ENCODE measurements around the gene TSLP.

Gene TSLP

DNA sequence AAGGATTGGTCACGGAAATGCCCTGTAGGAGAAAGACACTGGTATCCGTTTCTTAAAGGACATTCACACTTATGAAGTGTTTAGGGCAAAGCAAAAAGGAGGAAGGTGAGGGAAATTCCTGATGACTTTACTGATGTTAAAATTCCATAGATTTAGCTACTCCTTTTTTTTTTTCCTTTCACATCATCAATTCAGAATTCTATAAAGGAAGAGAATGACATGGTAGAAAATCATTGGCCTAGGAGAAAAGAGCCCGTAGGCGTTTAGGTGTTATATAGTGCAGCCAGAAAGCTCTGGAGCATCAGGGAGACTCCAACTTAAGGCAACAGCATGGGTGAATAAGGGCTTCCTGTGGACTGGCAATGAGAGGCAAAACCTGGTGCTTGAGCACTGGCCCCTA is at the start of gene TSLP:
Gene TSLP (plus strand): TSS at position 301 of the 400 bp plus-strand sequence. CDS start 178 bp downstream, outside the sequence.
- DNase-seq (ENCODE audit: low read depth in 2 of 2), result no peak

DNA sequence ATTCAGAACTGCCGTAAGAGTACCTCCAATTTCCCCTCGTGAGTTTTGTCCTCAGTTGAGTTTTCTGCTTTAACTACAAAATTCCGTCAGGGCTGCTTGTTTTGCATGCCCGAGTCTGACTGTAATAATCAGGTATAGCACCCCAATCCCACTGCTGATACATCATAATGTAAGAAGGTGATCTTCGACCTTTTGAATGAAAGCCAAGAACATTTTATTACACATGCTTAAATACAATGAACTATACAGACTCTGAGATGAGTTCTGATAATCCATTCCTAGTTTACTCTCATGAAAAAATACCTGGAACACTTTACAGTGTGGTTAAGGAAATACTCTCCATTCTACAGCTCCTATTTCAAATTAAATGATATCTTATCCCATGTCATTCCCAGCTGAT is 49.2 kb upstream of the TSLP start:
- no peak for DNase-seq (ENCODE audit: low read depth in 2 of 2)

DNA sequence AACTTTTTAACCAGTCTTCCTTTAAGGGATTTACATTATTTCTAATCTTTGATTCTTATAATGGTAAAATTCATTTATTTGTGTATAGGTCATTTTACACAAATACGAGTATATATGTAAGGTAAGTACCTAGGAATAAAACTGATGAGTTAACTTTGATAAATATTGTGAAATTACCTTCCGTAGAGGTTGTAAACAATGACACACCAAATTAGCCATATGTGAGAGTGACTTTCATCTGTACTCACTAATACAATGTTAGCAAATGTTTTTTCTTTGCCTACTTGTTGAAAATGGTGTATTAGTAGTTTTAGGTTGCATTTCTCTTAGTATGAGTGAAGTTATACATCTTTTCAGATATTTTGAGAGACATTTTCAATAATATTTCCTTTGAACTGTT is 42.6 kb upstream of the TSLP start:
- no peak for DNase-seq (ENCODE audit: low read depth in 2 of 2)

DNA sequence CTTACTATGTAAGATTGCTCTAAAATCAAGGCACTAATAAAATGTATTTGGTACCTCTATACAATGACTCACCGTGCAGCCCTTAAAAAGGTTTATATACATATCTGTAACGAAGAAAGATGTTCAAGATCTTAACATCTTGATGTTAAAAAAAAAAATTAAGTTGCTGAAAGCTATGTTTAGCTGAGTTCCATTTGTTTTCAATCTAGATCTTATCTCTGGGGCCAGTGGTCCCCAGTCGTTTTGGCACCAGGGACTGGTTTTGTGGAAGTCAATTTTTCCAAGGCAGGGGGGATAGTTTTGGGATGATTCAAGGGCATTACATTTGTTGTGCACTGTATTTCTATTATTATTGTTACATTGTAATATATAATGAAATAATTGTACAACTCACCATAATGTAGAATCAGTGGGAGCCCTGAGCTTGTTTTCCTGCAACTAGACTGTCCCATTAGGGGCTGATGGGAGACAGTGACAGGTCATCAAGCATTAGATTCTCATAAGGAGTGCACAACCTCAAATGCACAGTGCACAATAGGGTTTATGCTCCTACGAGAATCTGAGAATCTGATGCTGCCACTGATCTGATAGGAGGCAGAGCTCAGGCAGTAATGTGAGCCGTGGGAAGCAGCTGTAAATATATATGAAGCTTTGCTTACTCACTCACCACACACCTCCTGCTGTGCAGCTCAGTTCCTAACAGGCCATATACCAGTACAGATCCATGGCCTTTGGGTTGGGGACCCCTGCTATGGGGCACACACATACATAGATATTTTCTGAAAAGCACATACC is 27.6 kb upstream of the TSLP start:
- no peak for DNase-seq (ENCODE audit: low read depth in 2 of 2)

DNA sequence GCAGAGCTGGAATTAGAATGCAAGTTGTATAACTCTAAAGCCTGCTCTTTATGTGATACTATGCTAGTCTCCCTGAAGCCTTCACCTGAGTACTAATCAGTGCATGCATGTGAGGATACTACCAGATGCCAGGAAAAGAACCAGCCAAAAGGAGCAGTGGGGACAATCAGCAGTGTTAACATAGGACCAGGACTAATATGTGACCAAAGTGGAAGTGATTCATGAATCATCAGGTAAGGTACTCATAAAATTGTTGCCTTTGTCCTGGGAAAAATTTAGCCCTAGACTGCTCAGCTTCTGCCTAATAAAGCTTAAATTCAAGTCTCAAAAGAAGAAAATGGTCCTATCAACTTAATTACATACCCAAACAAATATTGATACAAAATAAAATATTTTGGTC is 13.4 kb upstream of the TSLP start:
- DNase-seq (ENCODE audit: low read depth in 2 of 2), result no peak

DNA sequence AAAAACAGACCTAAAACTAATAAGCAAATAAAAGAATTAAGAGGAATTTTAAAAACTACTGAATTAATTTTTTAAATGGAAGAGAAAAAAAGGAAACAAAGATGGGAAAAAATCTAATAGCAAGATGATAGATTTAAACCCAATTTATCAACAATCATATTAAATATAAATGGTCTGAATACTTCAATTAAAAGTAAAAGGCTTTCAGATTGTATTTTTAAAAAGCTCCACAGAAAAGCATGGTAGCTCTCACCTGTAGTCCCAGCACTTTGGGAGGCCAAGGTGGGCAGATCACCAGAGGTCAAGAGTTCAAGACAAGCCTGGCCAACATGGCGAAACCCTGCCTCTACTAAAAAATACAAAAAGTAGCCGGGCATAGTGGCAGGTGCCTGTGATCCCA is 11.3 kb upstream of the TSLP start:
- DNase-seq (ENCODE audit: low read depth in 2 of 2), result no peak

DNA sequence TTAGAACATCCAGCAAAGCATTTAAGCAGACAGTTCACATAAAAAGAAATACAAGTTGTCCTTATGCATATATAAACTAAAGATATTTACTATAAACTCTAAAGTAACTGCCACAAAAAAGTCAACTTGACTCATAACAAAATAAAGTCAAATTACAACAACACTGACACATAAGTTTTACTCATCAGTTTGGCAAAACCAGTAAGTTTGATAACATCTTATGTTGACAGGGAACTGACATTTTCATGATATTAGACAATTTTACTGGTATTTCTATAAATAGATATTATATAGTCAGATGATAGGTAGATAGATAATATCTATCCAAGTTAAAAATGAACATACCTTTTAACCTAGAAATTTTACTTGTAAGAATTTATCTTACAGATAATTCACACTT is 9.9 kb upstream of the TSLP start:
- DNase-seq (ENCODE audit: low read depth in 2 of 2), result no peak

DNA sequence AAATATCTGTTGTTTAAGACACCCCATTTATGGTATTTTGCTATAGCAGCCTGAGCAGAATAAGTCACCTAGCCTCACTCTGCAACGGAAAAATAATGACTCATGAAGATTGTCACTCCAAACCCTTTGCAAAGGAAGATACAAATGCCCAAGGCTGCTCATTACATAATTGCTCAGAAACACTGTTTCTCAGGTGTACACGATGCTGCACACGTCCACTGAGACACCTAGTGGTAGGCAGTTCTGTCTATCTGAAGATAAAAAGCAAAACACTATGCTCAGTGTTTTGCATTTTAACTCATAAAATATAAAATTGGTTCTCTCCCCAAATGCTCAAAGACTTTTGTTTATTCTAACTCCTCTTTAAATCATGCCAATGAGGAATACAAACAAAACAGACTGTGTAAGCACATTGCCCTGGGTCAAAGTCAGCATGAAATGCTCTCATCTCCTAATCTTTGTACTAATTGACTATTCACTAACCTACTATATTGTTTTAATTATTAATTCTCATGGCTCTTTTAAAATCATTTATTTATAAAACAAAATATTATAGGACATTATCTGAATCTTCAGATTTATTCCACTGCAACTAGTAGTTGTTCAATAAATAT is 7.7 kb upstream of the TSLP start:
- DNase-seq (ENCODE audit: low read depth in 2 of 2), result no peak

DNA sequence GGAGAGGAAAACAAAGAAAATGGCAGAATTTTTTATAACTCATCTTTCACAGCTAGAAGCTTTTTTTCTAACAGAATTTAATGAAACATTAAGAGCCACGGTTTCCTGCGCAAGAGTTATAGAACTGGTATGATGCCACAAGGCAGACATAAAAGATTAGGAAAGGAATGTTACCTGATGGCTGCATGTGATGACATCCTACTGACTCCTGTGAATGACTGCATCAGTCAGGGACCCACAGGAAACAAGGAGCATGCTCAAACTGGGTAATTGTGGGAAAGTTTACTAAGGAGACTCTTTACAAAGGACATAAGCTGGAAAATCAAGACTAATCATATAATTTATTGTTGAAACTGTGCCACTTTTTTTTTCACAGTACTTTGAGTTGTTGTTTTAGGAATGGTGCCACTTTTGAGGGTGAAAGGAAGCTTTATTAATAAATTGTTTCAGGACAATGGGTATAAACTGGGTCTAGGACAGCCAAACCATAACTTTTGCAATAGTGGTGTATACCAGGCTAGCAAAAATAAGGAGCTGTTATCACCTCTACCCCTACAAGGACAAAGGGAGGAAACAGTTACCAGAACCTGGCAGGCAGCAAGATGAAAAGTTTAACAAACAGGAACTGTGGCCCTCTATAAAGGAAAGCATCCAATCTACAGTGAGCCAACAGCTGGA is 5.1 kb upstream of the TSLP start:
- no peak for DNase-seq (ENCODE audit: low read depth in 2 of 2)

DNA sequence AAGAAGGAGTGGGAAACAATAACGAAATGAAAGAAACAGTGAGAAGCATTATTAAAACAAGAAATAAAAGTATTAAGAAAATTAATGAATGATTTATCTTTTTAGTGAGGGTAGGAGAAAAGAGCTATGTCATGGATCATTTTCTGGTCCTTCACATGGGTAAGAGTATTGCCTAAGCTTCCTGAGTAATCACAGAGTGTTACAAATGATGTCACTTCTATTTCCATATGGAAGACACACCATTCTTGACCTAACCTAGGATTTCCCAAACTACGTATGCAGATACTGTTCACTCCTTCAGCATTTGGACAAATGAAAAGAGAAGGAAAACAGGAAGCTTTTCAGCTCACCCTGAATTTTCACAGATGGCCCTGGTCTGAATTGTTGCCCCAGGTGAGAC is 3.3 kb upstream of the TSLP start:
- DNase-seq (ENCODE audit: low read depth in 2 of 2), result no peak

DNA sequence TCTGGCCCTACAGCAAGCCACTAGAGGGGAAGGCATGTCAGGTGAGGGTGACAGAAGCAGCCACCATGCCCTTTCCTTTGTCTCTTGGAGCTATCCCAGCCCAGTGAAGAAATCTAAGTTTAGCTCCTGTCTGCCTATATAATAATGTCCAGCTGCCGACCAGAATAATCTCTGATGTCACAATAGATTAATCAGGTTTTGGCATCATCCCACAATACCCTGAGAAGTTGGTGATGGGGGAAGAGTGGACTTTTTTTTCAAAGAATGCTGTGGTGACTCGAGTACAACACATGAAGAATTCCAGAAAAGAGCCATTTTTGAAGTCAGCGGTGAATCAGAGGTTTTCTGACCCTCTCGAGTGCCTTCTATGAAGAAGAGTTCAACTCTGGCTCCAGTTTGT is 1.7 kb upstream of the TSLP start:
- no peak for DNase-seq (ENCODE audit: low read depth in 2 of 2)

DNA sequence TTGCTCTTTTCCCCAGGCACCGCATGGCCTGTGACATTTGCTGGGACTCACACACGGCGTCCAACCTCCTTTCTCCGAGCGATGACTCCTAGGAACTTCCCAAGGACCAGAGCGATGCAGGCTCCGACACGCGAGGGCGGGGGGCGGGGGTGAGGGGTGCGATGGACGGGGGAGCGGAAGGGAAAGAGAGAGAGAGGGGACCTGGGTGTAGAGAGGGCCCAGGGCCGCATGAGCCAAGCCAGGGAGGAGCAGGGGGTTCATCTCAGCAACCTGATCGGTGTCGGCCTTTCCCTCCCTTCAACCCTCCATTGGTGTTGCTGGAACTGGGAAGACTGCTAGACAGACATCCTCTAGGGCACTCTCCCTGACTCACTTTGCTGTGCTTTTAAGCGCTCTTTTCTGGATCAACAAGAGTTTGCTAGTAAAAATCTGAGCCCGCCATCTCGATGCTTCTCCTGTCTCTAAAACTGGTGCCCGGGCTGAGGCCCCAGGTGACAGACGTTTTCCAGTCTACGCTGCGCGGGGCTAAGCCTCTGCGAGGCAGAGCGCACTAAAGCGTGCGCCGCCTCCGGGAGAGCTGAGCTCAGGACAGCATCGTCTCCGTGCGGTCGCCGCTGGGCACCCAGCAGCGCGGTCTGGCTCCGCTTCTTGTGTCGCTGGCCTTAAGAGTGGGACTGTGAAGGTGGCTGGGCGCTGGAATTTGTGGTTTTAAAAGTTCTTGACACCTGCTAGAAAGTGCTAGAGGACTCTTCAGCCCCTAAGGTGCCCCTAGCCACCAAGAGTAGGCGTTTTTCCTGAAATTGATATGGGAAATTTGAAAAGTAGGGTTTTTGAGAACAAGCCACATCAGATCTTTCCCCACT is 1.0 kb upstream of the TSLP start:
- peak; percentile 14 to 25 for DNase-seq (ENCODE audit: low read depth in 2 of 2)

DNA sequence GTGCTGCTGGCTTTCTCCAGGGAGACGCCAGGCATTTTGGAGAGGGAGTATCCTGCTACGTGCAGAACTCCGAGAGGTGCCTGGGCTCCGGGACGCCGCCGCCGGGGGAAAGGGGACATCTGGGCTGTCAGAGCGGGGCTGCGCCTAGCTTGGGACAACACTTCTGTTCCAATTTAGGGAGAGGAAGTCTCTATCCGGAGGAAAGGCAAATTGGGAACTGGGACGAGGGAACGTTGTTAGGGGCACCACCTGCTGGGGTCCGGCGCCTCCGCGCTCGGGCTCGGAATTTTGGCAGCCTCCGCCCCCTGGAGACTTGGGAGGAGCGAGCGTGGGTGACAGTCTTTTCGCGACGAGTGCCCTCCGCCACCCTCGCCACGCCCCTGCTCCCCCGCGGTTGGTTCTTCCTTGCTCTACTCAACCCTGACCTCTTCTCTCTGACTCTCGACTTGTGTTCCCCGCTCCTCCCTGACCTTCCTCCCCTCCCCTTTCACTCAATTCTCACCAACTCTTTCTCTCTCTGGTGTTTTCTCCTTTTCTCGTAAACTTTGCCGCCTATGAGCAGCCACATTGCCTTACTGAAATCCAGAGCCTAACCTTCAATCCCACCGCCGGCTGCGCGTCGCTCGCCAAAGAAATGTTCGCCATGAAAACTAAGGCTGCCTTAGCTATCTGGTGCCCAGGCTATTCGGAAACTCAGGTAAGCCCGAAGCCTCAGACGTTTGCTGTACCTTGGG is 1.6 kb downstream of the TSLP start:
- DNase-seq (ENCODE audit: low read depth in 2 of 2), result peak; percentile 58 to 63

DNA sequence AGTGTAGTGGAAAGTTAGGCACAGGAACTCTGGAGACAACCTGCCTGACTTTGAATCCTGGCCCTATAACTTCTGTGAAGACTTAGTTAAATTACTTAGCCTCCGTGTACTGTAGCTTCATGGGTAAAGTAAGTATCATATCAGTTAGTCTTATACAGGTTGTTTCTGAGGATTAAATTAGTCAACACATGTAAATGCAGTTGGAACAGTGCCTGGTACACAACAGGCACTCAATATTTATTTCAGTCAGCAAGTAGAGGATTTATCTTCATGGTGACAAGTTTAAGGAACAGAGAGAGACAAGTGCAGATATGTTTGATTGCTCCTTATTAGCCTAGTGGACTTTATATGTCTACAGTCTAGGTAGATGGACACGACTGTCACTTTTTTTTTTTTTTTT is 2.7 kb downstream of the TSLP start:
- no peak for DNase-seq (ENCODE audit: low read depth in 2 of 2)

DNA sequence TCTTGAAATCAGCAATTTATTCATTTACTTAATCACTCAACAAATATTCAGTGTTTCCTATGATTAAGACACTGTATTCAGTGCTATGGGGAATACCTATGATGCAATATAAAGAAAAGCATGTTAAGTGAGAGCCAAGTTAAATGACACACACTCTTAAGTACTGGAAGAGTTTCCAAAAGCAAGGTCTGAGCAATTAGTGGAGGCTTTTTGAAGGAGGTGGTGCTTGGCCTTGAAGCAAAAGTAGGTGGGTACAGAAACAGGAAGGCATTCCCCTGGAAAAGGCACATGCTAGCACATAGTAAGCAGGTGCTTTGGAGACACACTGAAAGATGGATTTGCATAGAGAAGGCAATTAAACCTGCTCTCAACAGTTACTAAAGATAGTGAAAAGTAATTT is 4.0 kb downstream of the TSLP start:
- DNase-seq (ENCODE audit: low read depth in 2 of 2), result no peak

DNA sequence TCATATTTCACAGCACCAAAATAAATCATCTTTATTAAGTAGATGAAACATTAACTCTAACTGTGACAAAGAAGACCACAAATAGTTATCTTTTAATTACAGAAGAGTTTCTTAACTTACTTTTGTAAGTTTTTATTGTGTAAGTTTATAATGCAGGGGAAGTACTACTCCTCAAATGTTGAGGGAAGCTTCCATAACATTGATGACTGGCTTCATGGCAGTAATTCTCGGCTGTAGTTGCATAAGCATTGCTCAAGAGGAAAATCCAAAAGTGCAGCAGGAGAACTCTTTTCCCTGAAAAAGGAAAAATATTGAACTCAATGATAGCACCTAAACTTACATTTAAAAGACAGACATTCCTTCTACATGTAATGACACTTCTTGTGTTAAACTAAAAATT is 4.6 kb downstream of the TSLP start:
- DNase-seq (ENCODE audit: low read depth in 2 of 2), result no peak

DNA sequence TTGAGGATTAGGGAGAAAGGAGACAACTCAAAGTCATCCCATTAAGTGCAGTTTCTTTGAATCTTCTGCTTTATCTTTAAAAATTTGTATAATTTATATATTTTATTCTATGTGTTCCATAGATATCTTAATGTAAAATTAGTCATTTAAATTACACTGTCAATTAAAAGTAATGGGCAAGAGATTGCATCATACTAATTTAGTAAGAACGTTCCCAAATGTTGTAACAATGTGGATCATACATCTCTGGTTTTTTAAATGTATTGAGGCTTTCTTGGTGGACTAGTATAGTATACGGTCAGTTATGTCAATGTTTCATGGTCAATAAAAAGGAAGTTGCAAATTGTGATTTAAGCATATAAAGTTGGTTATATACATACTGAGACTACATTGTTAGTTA is 6.2 kb downstream of the TSLP start:
- no peak for DNase-seq (ENCODE audit: low read depth in 2 of 2)

DNA sequence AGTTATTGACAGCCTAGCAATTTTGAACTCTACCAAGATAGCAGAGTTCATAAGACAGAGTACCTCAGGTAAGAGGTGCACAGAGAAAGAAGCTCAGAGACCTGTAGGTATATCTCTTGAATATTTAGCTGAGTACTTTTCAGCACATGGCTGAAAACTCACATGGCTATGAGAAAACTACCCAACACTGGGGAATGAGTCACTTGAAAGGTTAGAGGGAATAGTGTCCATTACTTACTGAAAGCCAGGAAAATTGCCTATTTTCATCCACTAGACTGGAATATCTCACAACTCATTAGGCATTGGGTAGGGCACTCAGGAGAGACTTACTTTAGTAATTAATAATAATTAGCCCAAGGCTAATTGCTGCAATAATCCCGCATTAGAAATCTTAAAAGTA is 8.3 kb downstream of the TSLP start:
- no peak for DNase-seq (ENCODE audit: low read depth in 2 of 2)

DNA sequence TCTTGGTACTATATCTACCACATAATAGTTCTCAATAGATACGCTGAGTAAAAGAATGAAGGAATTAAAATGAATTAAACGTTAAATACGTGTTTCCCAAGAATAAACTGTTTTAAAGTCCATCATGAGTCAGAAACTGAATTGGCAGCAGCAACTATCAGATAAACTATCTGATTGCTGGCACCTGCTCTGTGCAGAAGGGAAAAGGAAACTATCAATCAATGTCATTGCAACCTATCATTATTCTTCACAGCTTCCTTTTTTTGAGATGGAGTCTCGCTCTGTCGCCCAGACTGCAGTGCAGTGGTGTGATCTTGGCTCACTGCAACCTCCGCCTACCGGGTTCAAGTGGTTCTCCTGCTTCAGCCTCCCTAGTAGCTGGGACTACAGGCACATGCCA is 11.8 kb downstream of the TSLP start:
- DNase-seq (ENCODE audit: low read depth in 2 of 2), result no peak

DNA sequence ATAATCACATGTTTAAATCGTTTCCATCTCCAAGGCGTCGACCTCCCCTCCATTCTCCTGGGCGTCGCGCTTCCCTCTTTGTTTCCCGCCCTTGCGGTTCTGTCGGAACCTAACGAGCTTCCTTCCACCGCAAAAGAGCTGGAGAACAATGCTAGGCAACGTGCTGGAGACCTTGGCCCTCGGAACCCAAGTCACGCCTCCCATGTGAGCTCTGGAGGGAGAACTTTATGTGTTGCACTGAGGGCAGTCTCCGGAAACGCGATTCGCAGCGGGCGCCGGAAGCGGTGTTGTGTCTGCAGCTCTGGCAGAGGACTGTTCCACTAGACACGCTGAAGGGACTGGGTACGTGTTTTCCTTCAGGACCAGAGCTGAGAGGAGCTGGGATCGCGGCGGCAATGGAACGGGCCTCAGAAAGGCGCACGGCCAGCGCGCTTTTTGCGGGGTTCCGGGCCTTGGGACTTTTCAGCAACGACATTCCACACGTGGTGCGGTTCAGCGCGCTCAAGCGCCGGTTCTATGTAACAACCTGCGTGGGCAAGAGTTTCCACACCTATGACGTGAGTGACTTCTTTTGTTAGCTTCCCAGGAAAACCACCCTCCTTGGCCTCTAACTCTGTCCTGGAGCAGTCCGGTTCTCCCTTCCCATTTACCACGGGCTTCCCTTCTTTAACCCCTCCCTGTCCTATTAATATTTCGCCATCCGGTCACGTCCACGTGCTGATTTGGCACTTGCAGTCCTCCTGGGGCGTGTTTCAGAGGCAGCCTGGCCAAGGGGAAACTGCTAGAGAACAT is 20.7 kb downstream of the TSLP start, which contains the start of gene WDR36:
Gene WDR36 (plus strand): TSS at position 287 of the 792 bp plus-strand sequence. CDS start 109 bp downstream, at position 396.
- DNase-seq (ENCODE audit: low read depth in 2 of 2), result peak; percentile 72 to 78

Measured in stimulated activated CD8-positive, alpha-beta memory T cell treated with anti-CD3 and anti-CD28 coated beads, Interleukin-15, amount 100 ng/mL, for 48 hours (primary cell).